HepG2 (cell line): ENCODE data around the gene ELL3. TPM values are rescaled to one million over a fixed set of nuclear protein-coding genes. Genes with fewer than 3 reads are reported as not detected.

Experiments used
- AHR ChIP-seq: IDR thresholded peaks from 2 replicates; pipeline ENCODE4 v1.6.1; 2018; ENCODE audit warnings: missing genetic modification reagents, missing compliant biosample characterization
- DR1 ChIP-seq: sonication (generic); formaldehyde crosslinking; IDR thresholded peaks from 2 replicates; pipeline ENCODE4 v1.8.0; 2021; ENCODE audit warnings: mild to moderate bottlenecking, missing genetic modification reagents, inconsistent platforms
- EP300 ChIP-seq, 3 experiments: sonication (generic) in 1 of 3; formaldehyde crosslinking in 1 of 3; IDR thresholded peaks; 2 replicates each; pipeline versions ENCODE4 v1.5.1 to v1.6.1; 2011 to 2020; ENCODE audit warnings: low read depth in 2 of 3, low read length in 2 of 3, borderline replicate concordance in 1 of 3, improper control_type of control experiment in 1 of 3, mild to moderate bottlenecking in 1 of 3, missing genetic modification reagents in 1 of 3, moderate library complexity in 1 of 3
- MXI1 ChIP-seq: IDR thresholded peaks from 3 replicates; pipeline ENCODE4 v1.6.1; 2012; ENCODE audit warnings: low read depth, low read length, inconsistent platforms, borderline replicate concordance
- PLRG1 ChIP-seq: fragments of 450-650 bp; conservative IDR thresholded peaks from 2 replicates; pipeline ENCODE4 v1.6.1; 2016
- PRMT3 ChIP-seq: sonication (generic); formaldehyde crosslinking; IDR thresholded peaks from 2 replicates; pipeline ENCODE4 v1.8.1; 2022; ENCODE audit warnings: low read depth, mild to moderate bottlenecking, moderate library complexity, missing genetic modification reagents, borderline replicate concordance
- TAF1 ChIP-seq: sonication (generic); formaldehyde crosslinking; IDR thresholded peaks from 2 replicates; pipeline ENCODE4 v1.4.0; 2020; ENCODE audit warnings: missing genetic modification reagents
- ZC3H4 ChIP-seq: sonication (generic); formaldehyde crosslinking; IDR thresholded peaks from 2 replicates; pipeline ENCODE4 v1.4.0; 2020; ENCODE audit warnings: missing genetic modification reagents, borderline replicate concordance
- ZFP36L2 ChIP-seq: sonication (generic); formaldehyde crosslinking; IDR thresholded peaks from 2 replicates; pipeline ENCODE4 v1.4.0; 2020; ENCODE audit warnings: missing genetic modification reagents
- ZNF317 ChIP-seq: sonication (generic); formaldehyde crosslinking; IDR thresholded peaks from 2 replicates; pipeline ENCODE4 v1.5.0; 2020; ENCODE audit warnings: mild to moderate bottlenecking, missing genetic modification reagents
- ZNF558 ChIP-seq: sonication (generic); formaldehyde crosslinking; IDR thresholded peaks from 2 replicates; pipeline ENCODE4 v1.9.0; 2022; ENCODE audit warnings: mild to moderate bottlenecking, missing genetic modification reagents, borderline replicate concordance
- ZNF589 ChIP-seq: sonication (generic); formaldehyde crosslinking; conservative IDR thresholded peaks from 2 replicates; pipeline ENCODE4 v1.8.0; 2022; ENCODE audit warnings: mild to moderate bottlenecking, moderate library complexity, missing genetic modification reagents
- ZNF768 ChIP-seq: sonication (generic); formaldehyde crosslinking; IDR thresholded peaks from 2 replicates; pipeline ENCODE4 v1.4.0; 2020; ENCODE audit warnings: missing genetic modification reagents
- ZZZ3 ChIP-seq: sonication (generic); formaldehyde crosslinking; IDR thresholded peaks from 2 replicates; pipeline ENCODE4 v1.4.0; 2020; ENCODE audit warnings: missing genetic modification reagents, mild to moderate bottlenecking, borderline replicate concordance
- polyA plus RNA-seq, 8 experiments: library from polyadenylated mRNA; depleted of rRNA in 3 of 8; stranded (reverse) in 7 of 8; unstranded in 1 of 8; fragments of >200 nt; fragmentation: Illumina TruSeq in 4 of 8; extraction: Trizol in 4 of 8; gene quantifications; 2 replicates each; pipeline versions ENCODE4 v1.2.1 to v1.2.3, GENCODE V29; 2011 to 2016; ENCODE audit warnings: low read depth in 4 of 8, missing spikeins in 1 of 8, mixed read lengths in 1 of 8; ENCODE audit not compliant: insufficient read depth in 1 of 8
- total RNA-seq, 5 experiments: library from RNA; depleted of rRNA; stranded (reverse); fragments of >200 nt; fragmentation: Illumina TruSeq; extraction: Trizol; gene quantifications; 2 replicates each; pipeline ENCODE4 v1.2.3, GENCODE V29; 2016; ENCODE audit warnings: low read depth in 1 of 5
- TF ChIP-seq, protein P1 (sequence below): IDR thresholded peaks from 2 replicates; pipeline ENCODE4 v1.6.1; 2016; ENCODE audit warnings: missing genetic modification reagents, missing compliant biosample characterization
- TF ChIP-seq, protein P2 (sequence below): sonication (generic); formaldehyde crosslinking; IDR thresholded peaks from 2 replicates; pipeline ENCODE4 v1.5.1; 2020; ENCODE audit warnings: mild to moderate bottlenecking, missing genetic modification reagents, moderate library complexity
- TF ChIP-seq, protein P3 (sequence below): IDR thresholded peaks from 2 replicates; pipeline ENCODE4 v1.6.1; 2016
- TF ChIP-seq, protein P4 (sequence below): sonication (generic); formaldehyde crosslinking; IDR thresholded peaks from 2 replicates; pipeline ENCODE4 v1.4.0; 2020; ENCODE audit warnings: missing genetic modification reagents
- TF ChIP-seq, protein P5 (sequence below): sonication (generic); formaldehyde crosslinking; IDR thresholded peaks from 2 replicates; pipeline ENCODE4 v1.5.1; 2020; ENCODE audit warnings: mild to moderate bottlenecking, missing genetic modification reagents, moderate library complexity
- TF ChIP-seq, protein P6 (sequence below), 2 experiments: fragments of 450-650 bp in 1 of 2; sonication (generic) in 1 of 2; formaldehyde crosslinking; IDR thresholded peaks; 2 replicates each; pipeline versions ENCODE4 v1.5.0 to v1.8.0; 2020 to 2022; ENCODE audit warnings: mild to moderate bottlenecking in 1 of 2, missing genetic modification reagents in 1 of 2

The ELL3 gene
- total and polyA plus RNA-seq, 2 of the 13 experiments (the other 11 are each of a cell fraction or from before 2014, with no cell fraction given): 6.1 to 8.8 TPM

DNA sequence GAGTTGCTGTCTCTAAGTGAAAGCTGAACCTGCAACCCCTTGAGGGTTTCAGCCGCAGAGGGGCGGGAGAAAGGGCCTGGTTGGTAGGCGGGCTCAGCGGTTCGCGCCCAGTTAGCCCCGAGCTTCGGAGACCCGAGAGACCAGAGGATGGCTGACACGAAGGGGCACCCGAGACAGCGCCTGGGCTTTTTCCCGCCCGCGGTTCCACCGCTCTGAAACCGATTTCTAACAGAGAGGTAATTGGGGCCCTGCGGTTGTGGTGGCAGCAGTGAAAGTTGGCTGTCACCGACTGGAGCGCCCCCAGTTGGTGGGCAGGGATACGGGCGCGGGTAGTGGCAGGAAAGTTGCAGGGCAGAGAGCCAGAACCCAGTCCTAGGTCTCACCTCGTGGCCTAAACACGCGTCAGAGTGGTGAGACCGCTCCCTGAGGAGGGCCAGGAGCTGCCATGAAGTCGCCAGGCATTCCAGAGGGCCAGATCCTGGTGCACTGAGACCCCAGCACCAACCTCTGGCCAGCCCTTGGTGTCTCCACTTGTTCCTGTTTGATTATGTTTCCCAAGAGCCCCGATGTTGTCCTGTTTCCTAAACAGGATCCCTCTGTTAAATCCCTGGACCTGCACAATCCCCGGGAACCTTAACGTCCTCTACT lies 625 bp upstream of the ELL3 start (continued):
- TF ChIP-seq ZNF558 (CRISPR knock-in tag) (no peak), PLRG1 (no peak), TAF1 (CRISPR knock-in tag) (peak; percentile 47), AHR (CRISPR knock-in tag) (0 out of 2 replicates have a peak, but pooled peaks have one; percentile 49), ZZZ3 (CRISPR knock-in tag) (peak; percentile 46; the same call in 1 of the 2 replicates), DR1 (CRISPR knock-in tag) (no peak), ZFP36L2 (CRISPR knock-in tag) (no peak), ZNF317 (no peak), MXI1 (peak; percentile 55; the same call in 1 of the 3 replicates), PRMT3 (CRISPR knock-in tag) (no peak), ZNF768 (CRISPR knock-in tag) (peak; percentile 42; the same call in 1 of the 2 replicates), ZC3H4 (CRISPR knock-in tag) (no peak), ZNF589 (CRISPR knock-in tag) (no peak), EP300 (IDR thresholded peaks at IDR 0.05; ENCODE audit: low read depth in 2 of 2, low read length in 2 of 2) (no peak), EP300 (CRISPR knock-in tag; IDR thresholded peaks at IDR 0.05; ENCODE audit: borderline replicate concordance) (no peak)
- TF ChIP-seq, protein P1, sequence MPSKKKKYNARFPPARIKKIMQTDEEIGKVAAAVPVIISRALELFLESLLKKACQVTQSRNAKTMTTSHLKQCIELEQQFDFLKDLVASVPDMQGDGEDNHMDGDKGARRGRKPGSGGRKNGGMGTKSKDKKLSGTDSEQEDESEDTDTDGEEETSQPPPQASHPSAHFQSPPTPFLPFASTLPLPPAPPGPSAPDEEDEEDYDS (CRISPR knock-in tag): 0 out of 2 replicates have a peak, but pooled peaks have one; percentile 22
- TF ChIP-seq, protein P2, sequence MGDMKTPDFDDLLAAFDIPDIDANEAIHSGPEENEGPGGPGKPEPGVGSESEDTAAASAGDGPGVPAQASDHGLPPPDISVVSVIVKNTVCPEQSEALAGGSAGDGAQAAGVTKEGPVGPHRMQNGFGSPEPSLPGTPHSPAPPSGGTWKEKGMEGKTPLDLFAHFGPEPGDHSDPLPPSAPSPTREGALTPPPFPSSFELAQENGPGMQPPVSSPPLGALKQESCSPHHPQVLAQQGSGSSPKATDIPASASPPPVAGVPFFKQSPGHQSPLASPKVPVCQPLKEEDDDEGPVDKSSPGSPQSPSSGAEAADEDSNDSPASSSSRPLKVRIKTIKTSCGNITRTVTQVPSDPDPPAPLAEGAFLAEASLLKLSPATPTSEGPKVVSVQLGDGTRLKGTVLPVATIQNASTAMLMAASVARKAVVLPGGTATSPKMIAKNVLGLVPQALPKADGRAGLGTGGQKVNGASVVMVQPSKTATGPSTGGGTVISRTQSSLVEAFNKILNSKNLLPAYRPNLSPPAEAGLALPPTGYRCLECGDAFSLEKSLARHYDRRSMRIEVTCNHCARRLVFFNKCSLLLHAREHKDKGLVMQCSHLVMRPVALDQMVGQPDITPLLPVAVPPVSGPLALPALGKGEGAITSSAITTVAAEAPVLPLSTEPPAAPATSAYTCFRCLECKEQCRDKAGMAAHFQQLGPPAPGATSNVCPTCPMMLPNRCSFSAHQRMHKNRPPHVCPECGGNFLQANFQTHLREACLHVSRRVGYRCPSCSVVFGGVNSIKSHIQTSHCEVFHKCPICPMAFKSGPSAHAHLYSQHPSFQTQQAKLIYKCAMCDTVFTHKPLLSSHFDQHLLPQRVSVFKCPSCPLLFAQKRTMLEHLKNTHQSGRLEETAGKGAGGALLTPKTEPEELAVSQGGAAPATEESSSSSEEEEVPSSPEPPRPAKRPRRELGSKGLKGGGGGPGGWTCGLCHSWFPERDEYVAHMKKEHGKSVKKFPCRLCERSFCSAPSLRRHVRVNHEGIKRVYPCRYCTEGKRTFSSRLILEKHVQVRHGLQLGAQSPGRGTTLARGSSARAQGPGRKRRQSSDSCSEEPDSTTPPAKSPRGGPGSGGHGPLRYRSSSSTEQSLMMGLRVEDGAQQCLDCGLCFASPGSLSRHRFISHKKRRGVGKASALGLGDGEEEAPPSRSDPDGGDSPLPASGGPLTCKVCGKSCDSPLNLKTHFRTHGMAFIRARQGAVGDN: peak; percentile 94
- TF ChIP-seq, protein P3, sequence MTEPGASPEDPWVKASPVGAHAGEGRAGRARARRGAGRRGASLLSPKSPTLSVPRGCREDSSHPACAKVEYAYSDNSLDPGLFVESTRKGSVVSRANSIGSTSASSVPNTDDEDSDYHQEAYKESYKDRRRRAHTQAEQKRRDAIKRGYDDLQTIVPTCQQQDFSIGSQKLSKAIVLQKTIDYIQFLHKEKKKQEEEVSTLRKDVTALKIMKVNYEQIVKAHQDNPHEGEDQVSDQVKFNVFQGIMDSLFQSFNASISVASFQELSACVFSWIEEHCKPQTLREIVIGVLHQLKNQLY (CRISPR knock-in tag): no peak
- TF ChIP-seq, protein P4, sequence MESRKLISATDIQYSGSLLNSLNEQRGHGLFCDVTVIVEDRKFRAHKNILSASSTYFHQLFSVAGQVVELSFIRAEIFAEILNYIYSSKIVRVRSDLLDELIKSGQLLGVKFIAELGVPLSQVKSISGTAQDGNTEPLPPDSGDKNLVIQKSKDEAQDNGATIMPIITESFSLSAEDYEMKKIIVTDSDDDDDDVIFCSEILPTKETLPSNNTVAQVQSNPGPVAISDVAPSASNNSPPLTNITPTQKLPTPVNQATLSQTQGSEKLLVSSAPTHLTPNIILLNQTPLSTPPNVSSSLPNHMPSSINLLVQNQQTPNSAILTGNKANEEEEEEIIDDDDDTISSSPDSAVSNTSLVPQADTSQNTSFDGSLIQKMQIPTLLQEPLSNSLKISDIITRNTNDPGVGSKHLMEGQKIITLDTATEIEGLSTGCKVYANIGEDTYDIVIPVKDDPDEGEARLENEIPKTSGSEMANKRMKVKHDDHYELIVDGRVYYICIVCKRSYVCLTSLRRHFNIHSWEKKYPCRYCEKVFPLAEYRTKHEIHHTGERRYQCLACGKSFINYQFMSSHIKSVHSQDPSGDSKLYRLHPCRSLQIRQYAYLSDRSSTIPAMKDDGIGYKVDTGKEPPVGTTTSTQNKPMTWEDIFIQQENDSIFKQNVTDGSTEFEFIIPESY (CRISPR knock-in tag): peak; percentile 32; the same call in 1 of the 2 replicates
- TF ChIP-seq, protein P5, sequence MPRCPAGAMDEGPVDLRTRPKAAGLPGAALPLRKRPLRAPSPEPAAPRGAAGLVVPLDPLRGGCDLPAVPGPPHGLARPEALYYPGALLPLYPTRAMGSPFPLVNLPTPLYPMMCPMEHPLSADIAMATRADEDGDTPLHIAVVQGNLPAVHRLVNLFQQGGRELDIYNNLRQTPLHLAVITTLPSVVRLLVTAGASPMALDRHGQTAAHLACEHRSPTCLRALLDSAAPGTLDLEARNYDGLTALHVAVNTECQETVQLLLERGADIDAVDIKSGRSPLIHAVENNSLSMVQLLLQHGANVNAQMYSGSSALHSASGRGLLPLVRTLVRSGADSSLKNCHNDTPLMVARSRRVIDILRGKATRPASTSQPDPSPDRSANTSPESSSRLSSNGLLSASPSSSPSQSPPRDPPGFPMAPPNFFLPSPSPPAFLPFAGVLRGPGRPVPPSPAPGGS: no peak
- TF ChIP-seq, protein P6, sequence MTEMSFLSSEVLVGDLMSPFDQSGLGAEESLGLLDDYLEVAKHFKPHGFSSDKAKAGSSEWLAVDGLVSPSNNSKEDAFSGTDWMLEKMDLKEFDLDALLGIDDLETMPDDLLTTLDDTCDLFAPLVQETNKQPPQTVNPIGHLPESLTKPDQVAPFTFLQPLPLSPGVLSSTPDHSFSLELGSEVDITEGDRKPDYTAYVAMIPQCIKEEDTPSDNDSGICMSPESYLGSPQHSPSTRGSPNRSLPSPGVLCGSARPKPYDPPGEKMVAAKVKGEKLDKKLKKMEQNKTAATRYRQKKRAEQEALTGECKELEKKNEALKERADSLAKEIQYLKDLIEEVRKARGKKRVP (CRISPR knock-in tag; IDR thresholded peaks at IDR 0.05): no peak
